Kidney epithelial cell (primary cell): ENCODE data around the gene LILRA2. TPM values are rescaled to one million over a fixed set of nuclear protein-coding genes. Genes with fewer than 3 reads are reported as not detected.

Experiments used
- DNase-seq: peaks from one replicate; pipeline ENCODE4 v3.0.0-alpha.2; 2010; ENCODE audit warnings: low read depth
- H3K27me3 ChIP-seq: 2 replicates; pipeline ENCODE4 v1.6.0; 2011; ENCODE audit warnings: low read length; ENCODE audit not compliant: control insufficient read depth, insufficient read depth
- H3K36me3 ChIP-seq: 2 replicates; pipeline ENCODE4 v1.5.1; 2011; ENCODE audit warnings: low read length; ENCODE audit not compliant: control insufficient read depth, insufficient read depth
- H3K4me3 ChIP-seq: 2 replicates; pipeline ENCODE4 v1.5.1; 2011; ENCODE audit warnings: low read depth, mild to moderate bottlenecking, control low read depth, low read length
- CTCF ChIP-seq: IDR thresholded peaks from 2 replicates; pipeline ENCODE4 v1.5.1; 2011; ENCODE audit warnings: mild to moderate bottlenecking, moderate library complexity, low read length, control low read depth, inconsistent platforms; ENCODE audit not compliant: insufficient read depth, poor library complexity, severe bottlenecking
- total RNA-seq: library from RNA; depleted of rRNA; stranded (reverse); fragments of >200 nt; gene quantifications from 2 replicates; pipeline ENCODE4 v1.2.3, GENCODE V29; 2015

The LILRA2 gene
- total RNA-seq, 1 donor from 2014 or later, result not detected

- no peak for DNase-seq
- TF ChIP-seq CTCF, result no peak
- H3K36me3 ChIP-seq, result no peaks in the 10 kb centered on the region
- no peaks in the 10 kb centered on the region for H3K27me3 ChIP-seq
- no peak overlapping the region for H3K4me3 ChIP-seq
Observed at GRCh38 chr19:54551293-54551692, 22.3 kb upstream of the LILRA2 start.

- TF ChIP-seq CTCF, result no peak
- no peak overlapping the region for H3K4me3 ChIP-seq
- no peak for DNase-seq
- no peaks in the 10 kb centered on the region for H3K36me3 ChIP-seq
- H3K27me3 ChIP-seq, result no peaks in the 10 kb centered on the region
Observed at GRCh38 chr19:54551950-54552912, 21.4 kb upstream of the LILRA2 start.

GRCh38 chr19:54552913-54553310, 20.7 kb upstream of the LILRA2 start:
- DNase-seq, result no peak
- H3K4me3 ChIP-seq, result no peak overlapping the region
- TF ChIP-seq CTCF, result no peak
- H3K36me3 ChIP-seq, result no peaks in the 10 kb centered on the region
- no peaks in the 10 kb centered on the region for H3K27me3 ChIP-seq

GRCh38 chr19:54554006-54554405, 19.6 kb upstream of the LILRA2 start:
- Histone ChIP-seq H3K4me3 (no peak overlapping the region), H3K27me3 (no peaks in the 10 kb centered on the region), H3K36me3 (no peaks in the 10 kb centered on the region)
- no peak for TF ChIP-seq CTCF
- no peak for DNase-seq

- Histone ChIP-seq H3K27me3 (no peaks in the 10 kb centered on the region), H3K36me3 (no peaks in the 10 kb centered on the region)
- no peak for TF ChIP-seq CTCF
Observed at GRCh38 chr19:54554896-54555295, 18.7 kb upstream of the LILRA2 start.

More at GRCh38 chr19:54554896-54555295, 18.7 kb upstream of the LILRA2 start:
- DNase-seq, result no peak
- no peak overlapping the region for H3K4me3 ChIP-seq
